Endometrium (tissue), 2 donors: ENCODE results near the gene KRT4.

Experiments
- FAIRE-seq: peaks from 2 replicates; lab custom pipeline; 2012; peaks lifted over from hg19 to GRCh38; lab: Jason Lieb, UNC
- donor health status: control.
- donor health status: control.

Gene KRT4

DNA sequence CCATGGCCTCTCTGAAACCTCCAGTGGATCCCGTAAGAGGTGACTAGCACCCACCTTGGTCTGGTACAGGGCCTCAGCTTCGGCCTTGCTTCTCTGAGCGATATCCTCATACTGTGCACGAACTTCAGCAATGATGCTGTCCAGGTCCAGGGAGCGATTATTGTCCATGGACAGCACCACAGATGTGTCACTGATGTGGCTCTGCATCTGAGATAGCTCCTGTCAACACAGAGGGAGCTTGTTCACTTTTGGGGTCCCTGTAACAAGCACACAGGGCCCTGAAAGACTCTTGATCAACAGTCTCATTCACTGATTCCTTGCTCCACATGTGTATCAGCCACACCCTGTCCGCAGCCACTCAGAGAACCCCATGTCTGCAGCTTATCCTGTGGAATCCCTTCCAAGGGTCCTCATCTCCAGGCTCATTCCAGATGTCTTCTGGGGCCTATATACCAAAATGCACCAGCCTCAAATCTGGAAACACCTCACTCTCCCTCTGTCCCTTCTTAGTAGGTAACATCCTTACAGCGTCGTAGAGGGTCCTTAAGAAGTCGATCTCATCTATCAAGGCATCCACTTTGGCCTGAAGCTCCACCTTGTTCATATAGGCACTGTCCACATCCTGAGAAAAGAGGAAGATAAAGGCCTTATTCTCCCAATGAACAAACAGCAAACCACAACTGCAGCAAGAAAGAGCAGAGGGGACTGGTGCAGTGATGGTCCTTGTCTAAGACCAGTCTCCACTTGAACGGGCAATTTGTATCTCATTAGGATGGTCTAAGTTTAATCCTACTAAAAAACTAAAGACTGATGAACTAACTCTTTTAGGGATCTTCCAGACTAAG, 21.5 kb downstream of the KRT4 start:
- no peak for FAIRE-seq

DNA sequence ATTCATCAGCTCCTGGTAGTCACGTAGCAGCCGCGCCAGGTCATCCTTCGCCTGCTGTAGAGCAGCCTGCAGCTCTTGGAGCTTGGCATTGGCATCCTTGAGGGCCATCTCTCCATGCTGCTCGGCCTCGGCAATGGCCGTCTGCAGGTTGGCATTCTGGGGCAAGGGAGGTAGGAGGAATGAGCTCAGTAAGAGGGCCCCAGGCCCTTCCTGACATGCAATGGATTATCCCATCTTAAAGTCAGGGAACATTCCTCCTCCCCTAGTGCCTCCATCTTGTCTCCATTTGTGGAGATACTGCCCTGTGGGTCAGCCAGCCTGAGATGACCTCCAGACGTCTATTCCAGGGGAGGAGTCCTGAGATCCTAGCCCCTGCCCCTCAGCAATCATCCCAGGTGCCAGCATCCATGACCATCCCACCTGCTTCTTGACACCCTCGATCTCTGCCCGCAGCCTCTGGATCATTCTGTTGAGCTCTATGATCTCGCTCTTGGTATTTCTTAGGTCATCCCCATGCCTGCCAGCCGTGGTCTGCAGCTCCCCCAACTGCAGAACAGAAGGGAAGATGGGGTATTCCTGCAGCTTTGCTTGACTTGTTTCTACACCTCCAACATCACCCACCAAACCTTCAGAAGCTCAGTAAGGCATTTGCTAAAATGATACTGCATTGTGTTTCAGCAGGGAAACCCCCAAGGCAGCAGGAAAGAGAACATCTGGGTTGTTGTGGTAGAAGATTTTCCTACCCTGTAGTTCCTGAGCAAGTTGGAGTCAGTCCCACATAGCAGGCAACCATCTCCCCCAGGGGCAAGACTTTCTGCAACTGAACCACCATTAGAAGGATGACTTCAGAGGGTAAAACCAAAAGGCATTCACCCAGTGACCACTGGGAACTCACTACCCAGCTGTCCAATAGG, 22.4 kb downstream of the KRT4 start:
- no peak for FAIRE-seq

DNA sequence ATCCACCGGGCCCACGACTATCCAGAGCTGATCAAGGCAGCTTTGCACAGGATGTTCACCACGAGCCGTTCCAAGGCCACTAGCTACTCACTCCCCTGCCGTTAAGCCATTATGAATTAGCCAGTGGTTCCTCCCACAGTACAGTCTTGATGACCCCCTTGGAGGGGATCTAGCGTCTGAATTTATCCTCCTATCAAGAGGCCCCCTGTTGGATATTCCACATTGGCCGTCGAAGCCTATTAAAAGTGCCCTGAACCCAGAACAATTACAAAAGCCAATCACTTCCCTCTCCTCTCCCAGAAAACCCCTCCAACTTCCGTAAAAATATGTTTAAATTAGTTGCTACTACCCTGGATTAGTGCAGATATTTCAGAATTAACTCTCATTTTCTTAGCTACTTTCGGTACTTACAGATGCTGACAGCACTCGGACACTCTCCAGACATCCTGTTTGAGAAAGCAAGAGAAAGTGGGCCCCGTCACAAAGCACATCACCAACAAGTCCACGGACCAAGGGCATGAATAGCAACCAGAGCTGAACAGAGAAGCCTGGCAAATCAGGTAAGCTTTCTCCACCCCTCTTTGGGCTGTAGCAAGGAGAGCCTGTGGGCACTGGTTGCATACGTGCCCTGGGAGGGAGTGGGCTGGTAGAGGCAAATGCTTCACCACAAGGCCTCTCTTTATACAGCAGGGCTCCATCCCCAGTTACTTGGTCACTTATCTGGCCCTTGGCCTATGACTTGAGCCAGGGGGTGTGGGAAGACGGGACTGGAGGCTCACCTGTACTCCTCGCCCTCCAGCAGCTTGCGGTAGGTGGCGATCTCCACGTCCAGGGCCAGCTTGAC, 23.3 kb downstream of the KRT4 start:
- no peak for FAIRE-seq

DNA sequence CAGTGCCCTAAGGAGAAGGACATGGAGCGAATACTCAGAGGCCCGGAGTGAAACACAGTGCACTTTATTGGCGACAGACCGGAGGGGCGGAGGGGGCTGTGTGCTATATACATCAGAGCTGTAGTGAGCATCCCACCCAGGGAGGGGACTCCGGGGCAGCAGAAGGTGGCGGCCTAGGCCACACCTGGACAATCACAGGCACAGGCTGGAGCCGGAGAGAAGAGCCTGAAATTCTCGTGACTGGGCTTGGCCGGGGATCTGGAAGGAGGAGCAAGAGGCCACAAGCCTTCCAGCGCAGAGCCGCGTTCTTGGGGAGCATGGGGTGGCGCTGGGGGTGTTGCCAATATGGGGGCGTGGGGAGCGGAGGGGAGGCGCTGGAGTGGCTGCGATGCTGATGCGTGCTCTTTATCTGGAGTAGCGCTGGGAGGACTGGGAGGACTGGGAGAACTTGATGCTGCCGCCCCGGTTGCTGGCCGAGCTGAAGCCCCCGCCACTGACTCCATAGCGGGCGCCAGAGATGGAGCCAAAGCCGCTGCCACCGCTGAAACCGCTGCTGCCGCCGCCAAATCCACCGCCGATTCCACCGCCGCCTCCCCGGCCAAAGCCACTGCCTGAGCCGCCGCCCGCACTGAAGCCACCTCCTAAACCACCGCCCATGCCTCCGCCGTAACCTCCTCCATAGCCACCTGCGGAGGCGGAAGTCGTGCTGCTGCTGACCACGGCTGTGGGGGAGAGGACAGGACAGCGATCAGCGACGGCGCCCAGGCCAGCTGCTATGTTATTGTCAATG, 24.1 kb downstream of the KRT4 start:
- FAIRE-seq: no peak

DNA sequence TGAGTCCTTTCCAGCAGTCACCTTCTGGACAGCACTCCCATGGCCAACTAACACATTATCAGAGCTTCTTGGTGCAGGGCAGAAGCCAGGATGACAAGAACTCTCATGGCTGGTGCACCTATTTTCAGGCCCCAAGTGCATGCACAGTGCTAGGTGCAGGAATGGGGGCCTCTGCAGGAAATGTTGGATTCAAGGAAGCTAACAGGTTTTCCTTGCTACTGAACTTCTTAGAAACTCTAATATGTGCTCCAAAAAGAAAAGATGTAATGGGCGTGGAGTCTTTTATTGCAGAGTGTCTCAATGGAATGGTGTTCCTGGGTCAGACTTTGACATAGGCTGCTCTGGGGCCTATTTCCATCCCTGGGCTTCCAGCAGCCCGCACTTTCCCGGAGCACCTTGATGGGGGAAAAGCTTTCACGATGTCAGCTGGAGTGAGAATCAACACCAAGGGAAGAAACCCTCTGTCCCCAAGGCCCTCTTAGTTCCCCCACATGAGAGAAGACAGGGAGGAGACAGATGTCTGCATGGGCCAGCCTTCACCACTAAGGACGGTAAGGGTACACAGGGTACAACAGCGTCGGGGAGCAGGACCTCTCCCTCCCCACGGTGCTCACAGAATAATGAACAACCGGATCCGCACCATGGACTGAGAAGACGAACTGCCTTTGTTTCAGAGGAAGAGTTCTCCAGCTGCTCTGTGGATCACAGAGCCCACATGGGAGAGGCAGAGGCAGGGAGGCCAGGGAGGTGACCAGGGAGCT, 24.9 kb downstream of the KRT4 start:
- no peak for FAIRE-seq

DNA sequence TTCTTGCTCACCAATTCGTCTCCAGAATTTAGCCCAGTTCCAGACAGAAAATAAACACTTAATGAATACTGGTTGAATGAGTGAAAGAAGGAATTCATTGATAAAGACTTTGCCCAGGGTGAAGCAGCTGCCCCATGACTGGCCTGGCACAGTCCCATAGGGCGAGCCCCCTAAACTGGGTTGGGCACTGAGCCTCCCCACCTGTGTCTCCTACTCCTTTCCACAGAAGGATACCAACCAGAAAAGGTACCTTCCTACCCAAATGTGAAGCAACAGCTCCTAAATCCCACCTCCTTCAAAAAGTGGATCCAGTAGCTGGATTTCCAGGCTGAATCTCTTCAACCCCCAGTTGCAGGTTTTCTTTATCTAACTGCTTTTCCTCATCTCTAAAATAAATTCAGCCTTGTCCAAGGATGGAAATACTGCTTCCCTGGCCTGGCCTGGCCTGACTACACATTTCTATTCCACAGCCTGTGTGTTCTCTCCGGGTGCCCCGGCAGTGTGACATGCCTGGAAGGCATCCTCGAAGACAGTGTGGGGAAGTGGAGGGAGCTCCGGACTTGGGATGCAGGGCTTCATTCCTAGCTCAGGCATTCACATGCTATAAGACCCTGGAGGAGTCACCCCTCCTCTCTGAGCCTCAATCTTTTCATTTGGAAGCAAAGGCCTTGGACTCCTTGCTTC, 25.6 kb downstream of the KRT4 start:
- no peak for FAIRE-seq

DNA sequence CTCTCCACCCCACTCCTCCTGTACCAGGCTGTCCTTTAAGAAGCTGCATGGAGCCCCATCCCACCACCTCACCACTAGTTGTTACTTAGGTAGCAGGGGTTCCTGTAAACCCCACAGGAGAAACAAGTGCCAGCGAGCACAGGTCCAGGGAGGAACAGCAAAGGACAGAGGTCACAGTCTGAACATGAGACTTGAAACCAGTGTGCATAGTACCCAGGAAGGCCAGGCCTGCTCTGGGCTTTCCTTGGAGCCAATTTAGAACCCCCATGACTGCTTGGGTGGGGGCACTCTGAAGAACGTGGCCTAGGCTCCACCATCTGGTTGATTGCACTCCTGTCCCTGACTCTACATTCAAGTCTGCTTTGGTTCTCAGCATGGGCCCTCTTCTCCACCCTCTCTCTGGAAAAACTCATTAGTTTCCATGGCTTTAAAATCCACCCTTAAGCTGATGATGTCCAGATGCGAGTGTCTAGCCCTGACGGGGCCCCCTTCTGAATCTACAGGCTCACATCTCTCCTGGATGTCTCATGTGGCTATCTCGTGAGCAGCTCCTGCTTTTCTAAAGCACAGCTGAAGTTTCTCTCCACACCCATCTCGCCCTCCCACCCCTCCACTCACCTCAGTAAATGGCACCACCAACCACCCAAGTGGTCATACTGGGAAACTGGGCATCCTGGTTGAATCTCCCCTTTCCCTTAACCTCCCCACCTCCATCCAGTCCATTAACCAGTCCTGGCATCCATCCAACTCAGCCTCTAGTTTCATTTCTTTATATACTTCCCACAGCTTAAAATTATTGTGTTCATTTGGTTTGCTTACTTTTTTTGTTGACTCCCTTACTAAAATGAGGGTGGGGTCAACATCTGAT, 26.4 kb downstream of the KRT4 start:
- FAIRE-seq: no peak

DNA sequence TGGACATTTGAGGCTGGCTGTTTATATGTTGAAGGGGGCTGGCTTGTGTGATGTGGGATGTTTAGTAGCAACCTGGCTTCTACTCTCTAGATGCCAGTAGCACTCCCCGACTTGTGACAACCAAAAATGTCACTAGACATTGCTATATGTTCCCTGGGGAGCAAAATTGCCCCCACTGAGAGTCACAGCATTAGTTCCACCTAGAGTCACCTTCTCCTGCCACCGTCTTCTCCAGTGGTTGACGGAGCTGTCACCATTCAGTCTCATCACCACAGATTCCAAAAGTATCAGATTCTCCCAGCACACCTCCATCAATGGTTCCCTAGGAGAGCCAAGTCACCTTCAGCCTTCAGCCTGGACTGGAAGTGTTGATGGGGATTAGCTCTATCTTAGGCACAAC, 29.0 kb downstream of the KRT4 start:
- FAIRE-seq: no peak

DNA sequence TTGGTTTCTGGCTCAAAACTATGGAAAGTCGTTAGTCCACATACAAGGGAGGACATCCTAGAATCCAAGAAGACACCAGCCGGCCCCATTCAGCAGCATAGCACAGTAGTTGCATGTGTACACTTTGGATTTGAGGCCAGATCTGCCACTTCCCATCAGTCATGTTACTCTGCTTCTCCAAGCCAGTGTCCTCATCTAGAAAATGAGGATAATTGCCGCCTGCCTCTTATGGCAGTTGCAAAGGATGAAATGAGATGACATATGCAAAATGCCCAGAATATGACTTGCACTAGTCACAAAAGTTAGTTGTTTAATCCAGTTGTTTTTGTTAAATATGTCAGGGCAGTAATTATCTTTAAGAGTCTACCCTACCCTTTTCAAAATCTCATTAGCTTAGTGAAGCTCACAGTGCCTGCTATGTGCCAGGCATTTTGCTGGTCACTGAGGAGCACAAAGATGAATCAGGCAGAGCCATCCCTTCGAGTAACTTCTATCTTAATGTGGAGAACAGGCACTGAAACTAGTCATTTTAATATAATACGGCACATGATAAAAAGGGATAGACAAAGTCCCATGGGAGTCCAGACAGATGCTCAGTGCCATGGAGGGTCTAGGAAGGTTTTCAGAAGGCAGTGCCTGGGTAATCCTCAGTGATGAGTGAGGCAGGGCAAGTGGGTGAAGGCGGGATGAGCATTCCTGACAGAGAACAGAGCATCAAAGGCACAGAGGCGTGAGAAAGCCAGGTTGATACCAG, 30.2 kb downstream of the KRT4 start:
- FAIRE-seq: no peak

DNA sequence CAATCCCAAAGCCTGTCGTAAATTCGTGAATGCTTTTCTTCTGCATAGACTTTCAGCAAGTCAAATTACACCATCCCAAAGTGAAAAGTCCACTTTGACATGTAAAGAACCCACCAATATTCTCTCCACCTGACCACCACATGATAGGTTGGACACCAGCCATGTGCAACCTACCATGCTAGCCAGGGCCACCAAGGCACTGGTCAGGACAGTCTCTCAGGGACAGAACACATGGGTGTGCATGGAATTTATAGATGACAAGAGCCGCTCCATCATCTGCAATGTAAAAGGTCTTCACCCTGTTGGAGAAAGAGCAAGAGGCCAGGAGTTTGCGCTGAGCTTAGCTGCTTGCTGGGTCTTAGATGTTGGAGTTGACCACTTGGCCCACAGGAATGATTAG, 31.4 kb downstream of the KRT4 start:
- FAIRE-seq: no peak

DNA sequence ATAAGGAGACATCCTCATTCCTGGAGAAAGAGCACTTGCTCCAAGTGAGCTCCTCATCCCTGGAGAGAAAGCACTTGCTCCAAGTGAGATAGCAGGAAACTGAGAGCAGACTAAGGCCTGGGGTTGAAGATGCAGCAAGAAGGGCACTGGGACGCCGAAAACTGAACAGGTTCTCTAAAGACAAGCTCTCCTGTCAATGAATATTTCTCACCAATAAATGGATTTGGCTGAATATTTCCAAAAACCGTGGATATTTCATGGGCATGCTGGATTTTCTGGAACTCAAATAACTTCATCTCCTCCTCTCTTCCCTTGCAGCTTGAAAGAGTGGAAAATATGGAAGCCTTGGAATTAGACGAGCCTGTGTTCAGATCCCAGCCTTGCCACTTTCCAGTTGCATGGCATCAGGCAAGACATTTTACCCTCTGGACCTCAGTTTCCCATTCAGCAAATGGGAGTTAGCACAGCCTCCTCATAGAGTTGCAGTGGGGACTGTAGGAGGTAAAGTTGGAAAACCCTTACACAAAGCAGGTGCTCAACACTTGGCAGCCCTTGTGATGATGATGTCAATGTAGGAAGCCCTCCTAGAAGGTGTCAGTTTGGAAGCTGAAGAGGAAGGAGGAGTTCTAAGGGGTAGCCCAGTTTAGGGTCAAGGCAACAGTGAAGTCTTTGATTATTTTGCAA, 32.4 kb downstream of the KRT4 start:
- no peak for FAIRE-seq

DNA sequence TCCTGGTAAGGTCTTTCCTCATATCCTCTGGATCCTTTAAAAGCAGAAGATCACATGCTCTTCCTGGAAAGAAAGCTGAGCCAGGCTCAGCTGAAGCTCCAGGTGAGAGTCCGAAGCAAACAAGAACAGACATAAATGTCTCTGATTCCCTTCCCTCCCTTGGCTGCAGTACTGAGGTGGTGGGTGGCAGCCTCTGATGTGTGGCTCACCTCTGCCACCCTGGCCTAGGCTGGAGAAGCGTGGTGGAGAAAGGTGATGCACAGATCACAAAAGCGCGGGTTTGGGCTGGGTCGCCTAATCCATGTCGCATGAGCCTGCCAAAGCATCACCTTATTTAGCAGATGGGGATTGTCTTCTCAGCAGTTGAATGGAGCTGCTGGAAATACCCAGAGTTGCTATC, 34.0 kb downstream of the KRT4 start:
- FAIRE-seq: no peak

DNA sequence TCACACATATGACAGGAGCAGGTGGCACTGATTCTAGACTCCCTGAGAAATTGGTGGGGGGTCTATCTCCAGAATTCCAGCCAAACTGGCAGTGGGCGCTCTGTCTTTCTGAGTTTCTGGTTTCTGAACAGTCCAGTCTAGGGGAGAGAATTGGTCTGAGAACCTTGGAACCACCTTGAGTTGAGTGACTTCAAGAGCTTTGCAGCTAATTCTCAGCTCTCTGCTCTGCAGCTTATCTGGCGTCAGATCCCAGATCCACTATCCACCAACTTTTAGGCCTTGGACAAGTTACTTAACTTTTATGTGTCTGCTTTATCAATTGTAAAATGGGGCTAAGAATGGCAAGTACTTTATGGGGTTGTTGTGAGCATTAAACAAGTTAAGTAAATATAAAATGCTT, 35.1 kb downstream of the KRT4 start:
- FAIRE-seq: no peak

DNA sequence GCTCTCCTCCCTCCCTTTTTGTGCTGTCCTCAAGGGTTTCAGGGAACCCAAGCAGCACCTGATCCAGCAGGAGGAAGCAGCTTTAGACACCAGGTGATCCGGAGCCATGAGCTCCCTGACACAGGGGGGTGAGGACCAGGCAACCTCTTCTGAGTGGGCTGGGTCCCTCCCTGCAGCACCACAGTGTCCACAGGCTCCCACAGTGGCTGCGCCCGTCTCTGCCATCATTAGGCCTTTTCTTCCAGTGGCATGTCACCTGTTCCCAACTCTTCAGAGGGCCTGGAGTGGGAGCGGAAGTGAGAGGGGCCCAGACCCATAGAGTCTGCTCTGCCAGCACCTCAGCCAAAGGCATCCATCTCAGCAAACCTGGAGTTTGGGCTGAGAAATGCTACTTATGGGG, 36.4 kb downstream of the KRT4 start:
- FAIRE-seq: no peak

DNA sequence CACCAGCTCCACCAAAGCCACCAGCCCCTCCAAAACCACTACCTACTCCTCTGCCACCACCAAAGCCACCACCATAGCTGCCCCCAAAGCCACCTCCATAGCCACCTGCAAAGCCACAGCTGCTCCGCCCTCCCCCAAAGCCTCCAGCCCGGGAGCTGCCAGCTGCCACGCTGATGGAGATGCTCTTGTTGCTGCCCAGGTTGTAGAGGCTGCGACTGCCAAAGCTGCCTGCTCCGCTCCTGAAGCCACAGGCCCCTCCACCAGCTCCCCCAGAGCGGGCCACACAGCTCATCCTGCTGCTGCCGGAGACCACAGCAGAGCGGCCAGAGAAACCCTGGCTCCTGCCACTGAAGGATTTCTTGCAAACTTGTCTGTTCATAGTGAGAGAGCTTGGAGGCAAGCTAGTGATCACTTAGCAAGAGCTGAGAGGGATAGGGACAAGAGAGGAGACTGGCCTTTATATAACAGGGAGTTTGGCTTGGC, 37.0 kb downstream of the KRT4 start, which contains the start of gene KRT76:
Gene KRT76 (minus strand): TSS at position 433 of the 483 bp plus-strand sequence. CDS start 54 bp downstream, at position 379.
- no peak for FAIRE-seq

DNA sequence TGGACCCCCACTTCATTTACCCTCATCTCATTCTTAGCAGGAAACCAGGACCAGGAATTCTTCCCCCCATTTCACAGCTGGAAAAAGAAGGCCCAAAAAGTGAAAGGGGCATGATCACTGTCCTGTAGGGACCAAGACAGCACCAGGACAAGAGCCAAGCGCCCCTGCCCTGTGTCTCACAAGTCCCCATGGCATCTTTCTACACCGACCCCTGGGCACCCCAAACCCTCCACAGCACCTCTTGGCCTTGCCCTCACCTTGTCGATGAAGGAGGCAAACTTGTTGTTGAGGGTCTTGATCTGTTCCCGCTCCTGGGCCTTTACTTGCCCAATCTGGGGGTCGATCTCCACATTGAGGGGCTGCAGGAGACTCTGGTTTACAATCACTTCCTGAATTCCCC, 37.5 kb downstream of the KRT4 start:
- no peak for FAIRE-seq

DNA sequence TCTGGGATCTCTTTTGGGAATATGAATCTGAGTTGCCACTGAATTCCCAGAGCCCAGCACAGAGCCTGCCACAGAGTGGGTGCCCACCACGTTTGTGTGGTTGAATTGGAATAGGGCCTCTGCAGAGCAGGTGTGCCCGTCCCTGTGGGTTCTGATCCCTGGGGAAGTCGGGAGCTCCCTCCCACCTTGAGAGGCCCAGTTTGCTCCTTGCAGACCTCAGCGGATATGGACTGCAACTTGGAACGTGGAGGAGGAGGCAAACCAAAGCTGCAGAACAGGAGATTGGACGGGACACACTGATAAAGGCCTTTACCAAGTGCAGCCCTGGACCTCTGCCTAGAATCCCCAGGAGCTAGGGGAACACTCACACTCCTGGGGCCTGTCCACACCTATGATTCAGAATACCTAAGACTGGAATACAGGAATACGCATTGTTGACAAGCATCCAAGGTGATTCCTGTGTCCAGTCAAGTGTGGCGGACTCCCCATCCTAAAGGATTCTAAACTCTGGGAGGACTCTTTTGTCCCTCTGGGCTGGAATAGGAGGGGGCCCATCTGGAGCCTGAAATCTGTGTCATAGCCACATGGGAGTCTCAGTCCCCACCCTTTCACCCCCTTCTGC, 39.2 kb downstream of the KRT4 start:
- FAIRE-seq: no peak
